H1 (cell line): ENCODE measurements around the gene NEDD8. TPM values are rescaled to one million over a fixed set of nuclear protein-coding genes. Genes with fewer than 3 reads are reported as not detected.

ENCODE experiments used
- EP300 ChIP-seq, 2 experiments: IDR thresholded peaks; 1 replicate in 1 of 2; 2 replicates in 1 of 2; pipeline ENCODE4 v1.6.1; 2011 to 2012; ENCODE audit warnings: low read depth in 2 of 2, low read length in 2 of 2, mild to moderate bottlenecking in 2 of 2, borderline replicate concordance in 1 of 2, inconsistent platforms in 1 of 2, moderate library complexity in 1 of 2
- RFX5 ChIP-seq: IDR thresholded peaks from 2 replicates; pipeline ENCODE4 v1.6.1; 2011; ENCODE audit warnings: low read depth, low read length, improper control_type of control experiment, borderline replicate concordance
- RXRA ChIP-seq: IDR thresholded peaks from 2 replicates; pipeline ENCODE4 v1.6.1; 2011; ENCODE audit warnings: low read depth, mild to moderate bottlenecking, low read length, moderate library complexity; ENCODE audit not compliant: insufficient read depth
- SIRT6 ChIP-seq: IDR thresholded peaks from one replicate; pipeline ENCODE4 v1.7.1; 2012; ENCODE audit warnings: low read length, inconsistent platforms
- SP1 ChIP-seq: IDR thresholded peaks from 2 replicates; pipeline ENCODE4 v1.6.1; 2011; ENCODE audit warnings: low read depth, low read length
- TEAD4 ChIP-seq: IDR thresholded peaks from 2 replicates; pipeline ENCODE4 v1.6.1; 2012; ENCODE audit warnings: low read depth, low read length, inconsistent platforms, mixed read lengths
- polyA plus RNA-seq, 7 experiments: library from polyadenylated mRNA; depleted of rRNA in 3 of 7; stranded (reverse) in 5 of 7; unstranded in 2 of 7; fragments of >200 nt in 5 of 7; fragments of 200-250 nt in 2 of 7; gene quantifications; 1 replicate in 5 of 7; 2 replicates in 1 of 7; 4 replicates in 1 of 7; pipeline versions ENCODE4 v1.2.1 to v1.2.3, GENCODE V29; 2011 to 2013; ENCODE audit warnings: missing spikeins in 2 of 7, mixed read lengths in 2 of 7
- total RNA-seq: library from RNA; stranded (reverse); fragmentation: NEBNext Ultra II Directional; extraction: Animal tissue kit (Norgen Biotek cat#: 25700); gene quantifications from 2 replicates; pipeline ENCODE4 v1.2.1, GENCODE V29; 2021
- TF ChIP-seq, protein P1 (sequence below), 3 experiments: IDR thresholded peaks; 1 replicate in 2 of 3; 2 replicates in 1 of 3; pipeline versions ENCODE4 v1.5.1 to v1.6.1; 2011; ENCODE audit warnings: low read length in 3 of 3, mild to moderate bottlenecking in 3 of 3, inconsistent platforms in 2 of 3, low read depth in 1 of 3, moderate library complexity in 1 of 3; ENCODE audit not compliant: insufficient read depth in 1 of 3; ENCODE audit errors: control extremely low read depth in 1 of 3

Gene NEDD8
- total and polyA plus RNA-seq, 2 of the 8 experiments (the other 6 are each of a cell fraction or from before 2014, with no cell fraction given): 253 to 317 TPM

- TF ChIP-seq SP1 (no peak), RXRA (no peak), TEAD4 (no peak), RFX5 (no peak), EP300 (IDR thresholded peaks at IDR 0.05; ENCODE audit: borderline replicate concordance in 1 of 2, low read depth in 2 of 2, low read length in 2 of 2) (no peak), SIRT6 (no peak)
- TF ChIP-seq, protein P1, sequence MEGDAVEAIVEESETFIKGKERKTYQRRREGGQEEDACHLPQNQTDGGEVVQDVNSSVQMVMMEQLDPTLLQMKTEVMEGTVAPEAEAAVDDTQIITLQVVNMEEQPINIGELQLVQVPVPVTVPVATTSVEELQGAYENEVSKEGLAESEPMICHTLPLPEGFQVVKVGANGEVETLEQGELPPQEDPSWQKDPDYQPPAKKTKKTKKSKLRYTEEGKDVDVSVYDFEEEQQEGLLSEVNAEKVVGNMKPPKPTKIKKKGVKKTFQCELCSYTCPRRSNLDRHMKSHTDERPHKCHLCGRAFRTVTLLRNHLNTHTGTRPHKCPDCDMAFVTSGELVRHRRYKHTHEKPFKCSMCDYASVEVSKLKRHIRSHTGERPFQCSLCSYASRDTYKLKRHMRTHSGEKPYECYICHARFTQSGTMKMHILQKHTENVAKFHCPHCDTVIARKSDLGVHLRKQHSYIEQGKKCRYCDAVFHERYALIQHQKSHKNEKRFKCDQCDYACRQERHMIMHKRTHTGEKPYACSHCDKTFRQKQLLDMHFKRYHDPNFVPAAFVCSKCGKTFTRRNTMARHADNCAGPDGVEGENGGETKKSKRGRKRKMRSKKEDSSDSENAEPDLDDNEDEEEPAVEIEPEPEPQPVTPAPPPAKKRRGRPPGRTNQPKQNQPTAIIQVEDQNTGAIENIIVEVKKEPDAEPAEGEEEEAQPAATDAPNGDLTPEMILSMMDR (IDR thresholded peaks at IDR 0.05; ENCODE audit: control extremely low read depth in 1 of 3, insufficient read depth in 1 of 3, low read depth in 1 of 3, low read length in 3 of 3): no peak
These were observed 37.8 kb downstream of the NEDD8 start (continued) for GRCh38 chr14:24194186-24194872.
